Endodermal cell (in vitro differentiated cells): ENCODE measurements around the gene UBL4B. TPM values are rescaled to one million over a fixed set of nuclear protein-coding genes. Genes with fewer than 3 reads are reported as not detected.
A peak's percentile ranks its signal among the peaks of the same experiment; 100 is the strongest.

Experiments
- DNase-seq: peaks from one replicate; pipeline ENCODE4 v3.0.0-alpha.2; 2017
- H3K27ac ChIP-seq: 2 replicates; pipeline ENCODE4 v1.5.1; 2013; ENCODE audit warnings: mild to moderate bottlenecking, low read depth, low read length, moderate library complexity
- H3K27me3 ChIP-seq: 2 replicates; pipeline ENCODE4 v1.6.1; 2013; ENCODE audit warnings: mild to moderate bottlenecking, low read length, moderate library complexity; ENCODE audit not compliant: insufficient read depth, control insufficient read depth, poor library complexity, severe bottlenecking
- H3K36me3 ChIP-seq: 2 replicates; pipeline ENCODE4 v1.7.0; 2013; ENCODE audit warnings: mild to moderate bottlenecking, low read length, moderate library complexity; ENCODE audit not compliant: control insufficient read depth, insufficient read depth
- H3K4me1 ChIP-seq: one replicate; pipeline ENCODE4 v1.7.0; 2013; ENCODE audit warnings: low read length; ENCODE audit not compliant: control insufficient read depth, insufficient read depth
- H3K4me3 ChIP-seq: 2 replicates; pipeline ENCODE4 v1.5.1; 2013; ENCODE audit warnings: mild to moderate bottlenecking, low read length, moderate library complexity
- H3K9ac ChIP-seq: 2 replicates; pipeline ENCODE4 v1.6.1; 2013; ENCODE audit warnings: mild to moderate bottlenecking, low read length, moderate library complexity; ENCODE audit not compliant: poor library complexity, severe bottlenecking; ENCODE audit errors: extremely low read depth
- H3K9me3 ChIP-seq: 2 replicates; pipeline ENCODE4 v1.6.1; 2013; ENCODE audit warnings: mild to moderate bottlenecking, low read length, moderate library complexity; ENCODE audit not compliant: control insufficient read depth
- H3K27ac Mint-ChIP-seq: 2 replicates; pipeline ENCODE4 v1.8.0; 2020; ENCODE audit warnings: mixed read lengths
- H3K27me3 Mint-ChIP-seq: 2 replicates; pipeline ENCODE4 v1.8.0; 2021; ENCODE audit warnings: mild to moderate bottlenecking, mixed read lengths; ENCODE audit not compliant: insufficient read depth
- H3K36me3 Mint-ChIP-seq: 2 replicates; pipeline ENCODE4 v1.8.0; 2020; ENCODE audit warnings: low read depth, mixed read lengths
- H3K4me1 Mint-ChIP-seq: 2 replicates; pipeline ENCODE4 v1.8.0; 2020; ENCODE audit warnings: mixed read lengths
- H3K4me3 Mint-ChIP-seq: 2 replicates; pipeline ENCODE4 v1.8.0; 2020; ENCODE audit warnings: mild to moderate bottlenecking, moderate library complexity, mixed read lengths
- H3K9me3 Mint-ChIP-seq: 2 replicates; pipeline ENCODE4 v1.8.0; 2020; ENCODE audit warnings: mild to moderate bottlenecking, mixed read lengths
- CTCF ChIP-seq: fragments of 200-600 bp; sonication (generic); conservative IDR thresholded peaks from 2 replicates; pipeline ENCODE4 v1.5.0; 2021; ENCODE audit warnings: antibody characterized with exemption, mild to moderate bottlenecking
- WGBS, 2 experiments: methylation state at CpG; one replicate each; pipeline versions ENCODE4 v1.1.5 to v1.1.7; 2013; ENCODE audit warnings: missing lambda C conversion rate in 2 of 2, mixed read lengths in 1 of 2; ENCODE audit not compliant: insufficient coverage in 1 of 2, insufficient read length in 1 of 2; 5-methylcytosine and 5-hydroxymethylcytosine counted together
- total RNA-seq, 2 donors: library from RNA; stranded (reverse); fragmentation: NEBNext Ultra II Directional in 1 of 2; extraction: Animal tissue kit (Norgen Biotek cat#: 25700) in 1 of 2; gene quantifications; 2 replicates in 1 of 2; 3 replicates in 1 of 2; pipeline ENCODE4 v1.2.1, GENCODE V29; 2021

Gene UBL4B
- total RNA-seq, 2 donors from 2014 or later, result not detected

GRCh38 chr1:110152133-110152785, 40.0 kb downstream of the UBL4B start:
- peaks cover 64% of the 10 kb centered on the region for H3K27me3 Mint-ChIP-seq

GRCh38 chr1:110153407-110153950, 41.2 kb downstream of the UBL4B start:
- H3K27ac ChIP-seq, result no peak overlapping the region
- no peak overlapping the region for H3K4me3 ChIP-seq
- H3K9ac ChIP-seq, result no peak overlapping the region
- no peak for DNase-seq
- no peaks in the 10 kb centered on the region for H3K36me3 Mint-ChIP-seq
- H3K36me3 ChIP-seq, result no peaks in the 10 kb centered on the region
- no peak overlapping the region for H3K27ac Mint-ChIP-seq
- no peaks in the 10 kb centered on the region for H3K9me3 Mint-ChIP-seq
- no peaks in the 10 kb centered on the region for H3K9me3 ChIP-seq
- H3K4me1 ChIP-seq, result no peaks in the 10 kb centered on the region
- H3K4me1 Mint-ChIP-seq, result no peaks in the 10 kb centered on the region
- TF ChIP-seq CTCF, result no peak
- peaks cover 66% of the 10 kb centered on the region for H3K27me3 Mint-ChIP-seq
- peaks cover 87% of the 10 kb centered on the region for H3K27me3 ChIP-seq
- no peak overlapping the region for H3K4me3 Mint-ChIP-seq

More at GRCh38 chr1:110152133-110152785, 40.0 kb downstream of the UBL4B start:
- H3K4me3 ChIP-seq, result no peak overlapping the region
- H3K9me3 ChIP-seq, result no peaks in the 10 kb centered on the region
- no peaks in the 10 kb centered on the region for H3K36me3 Mint-ChIP-seq
- no peak overlapping the region for H3K27ac Mint-ChIP-seq
- H3K9ac ChIP-seq, result no peak overlapping the region
- H3K4me3 Mint-ChIP-seq, result no peak overlapping the region
- DNase-seq, result no peak
- H3K36me3 ChIP-seq, result no peaks in the 10 kb centered on the region
- no peaks in the 10 kb centered on the region for H3K4me1 Mint-ChIP-seq
- TF ChIP-seq CTCF, result no peak
- H3K4me1 ChIP-seq, result no peaks in the 10 kb centered on the region
- peaks cover 98% of the 10 kb centered on the region for H3K27me3 ChIP-seq
- no peak overlapping the region for H3K27ac ChIP-seq
- WGBS, 2 experiments, result 69 to 79% methylated on average over 8 of the region's 8 CpGs
- H3K9me3 Mint-ChIP-seq, result no peaks in the 10 kb centered on the region

- Mint-ChIP-seq H3K27ac (no peak overlapping the region), H3K36me3 (no peaks in the 10 kb centered on the region), H3K27me3 (peaks cover 76% of the 10 kb centered on the region), H3K9me3 (no peaks in the 10 kb centered on the region), H3K4me3 (no peak overlapping the region), H3K4me1 (no peaks in the 10 kb centered on the region)
- Histone ChIP-seq H3K4me3 (no peak overlapping the region), H3K36me3 (no peaks in the 10 kb centered on the region), H3K27me3 (peaks cover 77% of the 10 kb centered on the region), H3K9me3 (no peaks in the 10 kb centered on the region), H3K4me1 (no peaks in the 10 kb centered on the region), H3K27ac (no peak overlapping the region), H3K9ac (no peak overlapping the region)
- TF ChIP-seq CTCF, result no peak
- WGBS, 2 experiments, result 16 to 27% methylated on average over 6 to 7 of the region's 7 CpGs
- peak; percentile 97 for DNase-seq
Measured at GRCh38 chr1:110155878-110156522, 43.8 kb downstream of the UBL4B start.
